Tibial nerve (tissue), 3 donors: ENCODE data around the gene SLC1A7.

ENCODE experiments used
- POLR2A ChIP-seq, 2 donors: fragments of 450-650 bp; IDR thresholded peaks; one replicate each; pipeline ENCODE4 v1.6.1; 2017; ENCODE audit warnings: antibody characterized with exemption in 2 of 2, mild to moderate bottlenecking in 2 of 2, moderate library complexity in 2 of 2
- TF ChIP-seq, protein P1 (sequence below), 5 experiments: fragments of 200-600 bp in 3 of 5; fragments of 450-650 bp in 2 of 5; sonication (generic) in 3 of 5; IDR thresholded peaks; one replicate each; pipeline ENCODE4 v1.5.1; 2016 to 2019; ENCODE audit warnings: antibody characterized with exemption in 5 of 5, mild to moderate bottlenecking in 3 of 5, moderate library complexity in 2 of 5

DNA sequence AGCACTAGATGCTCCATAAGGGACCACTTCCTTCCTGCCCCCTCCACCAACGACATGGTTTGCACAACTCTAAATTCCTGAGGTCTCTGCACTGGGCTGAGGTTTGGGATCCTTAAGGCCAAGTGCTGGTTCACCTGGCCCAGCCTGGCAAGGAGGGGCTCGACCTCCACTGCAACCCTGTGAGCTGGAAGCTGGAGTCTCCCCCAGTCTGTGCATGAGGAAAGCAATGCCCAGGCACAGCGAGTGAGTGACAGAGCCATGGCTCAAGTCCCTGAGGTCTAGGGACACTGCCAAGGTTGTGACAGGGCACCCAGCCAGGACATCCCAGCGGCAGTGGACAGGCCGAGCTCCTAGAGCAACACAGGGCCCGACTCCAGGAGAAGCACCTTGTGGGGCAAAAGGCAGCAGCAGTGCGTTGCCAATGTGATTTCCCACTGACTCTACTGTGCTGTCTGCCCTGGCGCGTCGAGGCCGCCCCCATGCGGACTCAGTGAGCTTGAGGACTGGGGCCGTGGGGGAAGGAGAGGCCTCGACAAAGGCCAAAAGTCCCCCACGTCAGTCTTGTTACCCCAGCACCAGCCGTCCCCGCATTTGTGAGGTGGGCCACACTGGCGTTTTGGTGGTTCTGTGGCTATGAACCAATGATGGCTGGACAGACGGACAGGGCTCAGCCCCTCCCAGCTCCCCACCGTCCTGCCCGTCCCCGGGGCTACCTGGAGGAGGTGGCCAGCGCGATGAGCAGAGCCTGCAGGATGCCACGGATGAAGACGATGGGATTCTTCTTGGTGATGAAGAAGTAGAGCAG lies 50.4 kb downstream of the SLC1A7 start:
- no peak for TF ChIP-seq POLR2A (IDR thresholded peaks at IDR 0.05)
- TF ChIP-seq, protein P1, sequence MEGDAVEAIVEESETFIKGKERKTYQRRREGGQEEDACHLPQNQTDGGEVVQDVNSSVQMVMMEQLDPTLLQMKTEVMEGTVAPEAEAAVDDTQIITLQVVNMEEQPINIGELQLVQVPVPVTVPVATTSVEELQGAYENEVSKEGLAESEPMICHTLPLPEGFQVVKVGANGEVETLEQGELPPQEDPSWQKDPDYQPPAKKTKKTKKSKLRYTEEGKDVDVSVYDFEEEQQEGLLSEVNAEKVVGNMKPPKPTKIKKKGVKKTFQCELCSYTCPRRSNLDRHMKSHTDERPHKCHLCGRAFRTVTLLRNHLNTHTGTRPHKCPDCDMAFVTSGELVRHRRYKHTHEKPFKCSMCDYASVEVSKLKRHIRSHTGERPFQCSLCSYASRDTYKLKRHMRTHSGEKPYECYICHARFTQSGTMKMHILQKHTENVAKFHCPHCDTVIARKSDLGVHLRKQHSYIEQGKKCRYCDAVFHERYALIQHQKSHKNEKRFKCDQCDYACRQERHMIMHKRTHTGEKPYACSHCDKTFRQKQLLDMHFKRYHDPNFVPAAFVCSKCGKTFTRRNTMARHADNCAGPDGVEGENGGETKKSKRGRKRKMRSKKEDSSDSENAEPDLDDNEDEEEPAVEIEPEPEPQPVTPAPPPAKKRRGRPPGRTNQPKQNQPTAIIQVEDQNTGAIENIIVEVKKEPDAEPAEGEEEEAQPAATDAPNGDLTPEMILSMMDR (IDR thresholded peaks at IDR 0.05) = no peak
